COLO829 (cell line): ENCODE results near the gene TSC22D2.
A peak's percentile ranks its signal among the peaks of the same experiment; 100 is the strongest.

Experiments used
- DNase-seq: peaks from one replicate; pipeline ENCODE4 v3.0.0; 2012; ENCODE audit warnings: low spot score

The TSC22D2 gene

DNA sequence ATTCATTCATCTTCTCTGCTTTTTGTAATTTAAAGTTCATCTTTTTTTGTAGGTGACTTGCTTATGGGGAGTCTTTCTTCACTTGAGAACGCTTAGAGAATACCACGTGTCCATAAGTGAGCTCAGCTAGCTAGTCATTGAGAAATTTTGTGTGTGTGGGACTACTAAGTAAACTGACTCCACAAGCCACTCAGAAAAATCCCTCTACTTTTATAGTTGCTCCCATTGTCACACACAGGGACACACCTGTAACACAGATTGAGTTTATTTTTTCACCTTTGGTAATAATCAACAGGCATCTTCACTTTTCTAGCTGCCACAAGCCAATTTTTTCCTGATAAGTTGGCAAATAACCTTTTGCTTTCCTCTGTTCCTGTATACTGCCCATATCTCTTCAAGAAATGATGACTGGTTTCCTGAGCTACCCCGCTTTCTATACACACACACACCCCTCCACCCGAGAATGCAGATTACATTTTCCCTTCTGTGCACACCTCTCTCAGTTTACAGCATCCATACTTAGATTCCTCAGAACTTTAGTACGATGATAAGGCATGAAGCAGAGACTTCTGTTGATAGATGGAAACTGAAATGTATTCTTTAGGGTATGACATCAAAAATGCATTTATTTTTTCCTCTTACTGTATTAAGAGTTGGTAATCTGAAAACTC, 4.6 kb downstream of the TSC22D2 start:
- no peak for DNase-seq

DNA sequence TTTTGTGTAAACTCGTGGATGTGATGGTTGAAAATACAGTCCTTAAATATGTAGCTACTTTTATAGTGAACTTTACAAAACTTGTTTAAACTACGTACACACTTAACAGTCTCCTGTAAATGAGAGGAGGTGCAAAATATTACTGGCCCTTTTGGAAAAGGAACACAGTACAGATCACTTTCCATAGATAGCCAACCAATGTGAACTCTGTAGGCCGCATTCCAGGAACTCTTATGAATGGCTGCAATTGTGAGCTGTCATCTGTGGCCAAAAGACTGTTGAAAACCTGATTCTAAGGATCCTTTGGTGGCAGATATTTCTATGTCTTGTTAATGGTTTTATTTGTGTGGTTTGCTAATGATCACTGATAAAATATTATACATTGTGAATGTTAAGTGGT, 6.2 kb downstream of the TSC22D2 start:
- peak; percentile 68 for DNase-seq

DNA sequence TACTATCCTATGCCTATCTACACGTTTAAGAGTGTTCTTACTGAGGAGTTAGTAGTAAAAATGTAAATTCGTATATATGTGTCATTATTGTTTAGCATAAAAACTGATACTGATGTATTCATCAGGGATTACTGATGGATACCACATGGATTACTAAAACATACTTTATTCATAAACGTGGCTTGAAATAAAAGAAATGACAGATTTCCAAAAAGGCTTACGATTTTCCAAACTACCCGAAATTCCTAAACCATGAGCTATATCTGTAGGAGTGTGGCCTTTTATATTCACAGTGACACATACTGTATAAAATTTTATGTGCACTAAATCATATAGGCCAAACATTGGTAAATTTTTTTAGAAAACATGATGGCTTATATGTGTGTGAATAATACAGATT, 6.9 kb downstream of the TSC22D2 start:
- DNase-seq, result no peak

DNA sequence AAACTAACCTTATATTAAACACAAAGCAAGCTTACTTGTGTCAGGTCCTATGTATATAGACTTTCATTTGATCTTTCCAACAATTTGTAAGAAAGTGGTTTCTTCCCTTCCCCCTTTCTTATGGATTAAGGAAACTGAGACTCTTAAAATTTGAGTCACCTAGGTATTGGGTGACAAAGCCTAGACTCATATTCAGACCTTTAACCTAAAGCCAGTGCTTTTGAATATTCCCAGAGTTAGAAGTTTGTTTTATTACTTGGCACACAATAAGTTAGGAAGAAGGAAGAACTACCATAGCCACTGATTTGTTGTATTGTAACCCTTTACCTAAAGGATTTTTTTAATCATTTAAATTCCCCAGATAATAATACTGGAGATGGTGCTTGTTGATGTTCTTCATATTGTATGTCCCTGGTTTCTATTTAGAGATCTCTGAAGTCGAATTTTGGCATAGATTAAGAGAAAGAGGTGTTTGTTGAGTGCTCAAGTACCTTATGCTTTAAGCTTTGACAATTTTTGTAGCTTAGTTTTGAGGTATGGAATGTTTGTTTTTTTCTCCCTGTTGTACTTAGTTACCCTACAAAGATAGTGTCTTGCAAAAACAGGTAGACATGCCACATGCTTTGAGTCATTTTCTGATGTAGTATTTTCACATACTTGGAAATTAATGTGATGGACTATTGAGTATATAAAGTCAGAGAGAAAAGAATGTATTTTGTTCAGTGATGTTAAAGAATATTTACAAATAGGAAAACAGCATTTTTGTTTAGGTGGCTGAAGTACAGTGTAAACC, 11.2 kb downstream of the TSC22D2 start:
- no peak for DNase-seq

DNA sequence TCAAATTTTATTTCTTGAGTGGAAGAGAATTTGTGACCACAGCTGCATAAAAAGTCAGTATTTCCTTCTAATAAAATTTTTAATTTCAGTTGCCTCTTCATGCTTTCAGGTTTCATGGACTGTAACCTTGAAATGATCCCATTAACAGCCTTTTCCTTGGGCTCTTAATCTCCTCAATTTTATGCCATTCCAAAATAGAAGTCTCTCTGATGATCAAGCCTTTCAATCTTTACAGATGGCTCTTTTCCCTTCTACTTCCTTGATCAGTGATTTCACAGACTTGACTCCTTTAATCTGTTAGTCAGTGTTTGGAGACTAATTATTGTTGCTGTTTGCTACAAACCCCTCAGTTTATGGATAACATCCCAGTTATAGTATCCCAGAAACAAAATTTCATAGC, 11.9 kb downstream of the TSC22D2 start:
- no peak for DNase-seq

DNA sequence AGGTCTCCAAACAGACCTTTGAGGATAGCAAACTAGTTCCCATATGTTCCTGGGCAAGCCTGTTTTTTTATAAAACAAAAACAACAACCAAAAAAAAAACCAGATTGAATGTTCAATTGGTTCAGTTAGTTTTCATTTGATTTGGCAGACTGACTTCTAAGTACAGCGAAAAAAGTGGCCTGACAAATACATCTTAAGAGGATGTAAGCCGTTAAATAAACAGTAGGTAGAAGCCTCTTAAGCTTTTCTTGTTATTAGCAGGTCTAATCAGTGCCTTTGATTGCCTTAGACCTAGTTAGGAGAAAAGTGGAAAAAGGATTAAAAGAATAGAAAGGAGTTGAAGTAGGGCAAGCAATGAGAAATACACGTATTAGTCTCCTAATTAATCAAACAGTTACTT, 13.2 kb downstream of the TSC22D2 start:
- no peak for DNase-seq

DNA sequence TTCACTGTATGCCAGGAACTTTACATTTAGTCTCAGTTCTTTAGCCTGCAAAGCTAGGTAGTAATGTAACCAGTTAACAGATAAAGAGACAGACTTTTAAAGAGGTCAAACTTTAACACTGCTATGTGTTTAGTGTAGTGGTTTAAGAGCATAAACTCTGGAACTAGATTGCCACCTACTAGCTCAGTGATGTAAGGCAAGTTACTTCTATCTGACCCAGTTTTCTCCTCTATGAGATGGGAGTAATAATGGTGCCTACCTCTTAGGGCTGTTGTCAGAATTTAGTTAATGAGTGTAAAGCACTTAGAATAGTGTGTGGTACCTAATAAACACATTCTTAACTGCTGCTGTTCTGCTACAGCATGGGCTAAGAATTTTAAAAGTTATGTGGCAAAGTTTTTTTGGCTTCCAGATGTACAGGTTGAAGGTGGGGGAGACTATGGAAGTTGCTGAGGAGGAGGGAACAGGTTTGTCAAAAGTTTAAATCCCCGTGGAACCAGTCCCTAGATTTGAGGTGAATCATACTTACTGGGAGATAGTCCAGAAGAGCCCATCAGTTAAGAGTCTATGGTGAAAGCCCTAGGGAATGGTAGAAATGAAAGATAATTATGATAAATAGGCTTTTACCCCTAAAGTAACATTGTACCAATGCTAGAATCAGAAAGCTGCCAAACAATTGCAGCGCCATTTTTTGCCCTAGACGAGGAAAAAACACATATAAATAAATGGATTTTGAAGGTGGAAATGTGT, 13.9 kb downstream of the TSC22D2 start:
- DNase-seq, result no peak

DNA sequence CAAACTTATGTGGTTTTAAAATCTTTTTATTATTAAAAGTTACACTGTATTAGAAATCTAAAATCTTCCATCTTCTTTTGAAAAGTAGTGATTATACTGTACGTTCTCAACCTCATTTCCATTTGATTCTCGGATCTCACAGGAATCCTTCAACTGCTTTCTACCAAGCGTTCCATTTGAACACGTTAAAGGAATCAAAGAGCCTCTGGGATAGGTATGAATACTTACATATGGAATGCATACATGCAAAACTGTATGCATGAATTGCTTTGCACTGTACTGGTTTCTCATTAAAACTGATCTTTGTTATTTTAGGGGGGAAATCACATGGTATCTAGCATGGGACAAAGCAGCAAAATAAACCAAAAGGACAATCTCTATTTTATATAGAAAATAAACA, 14.8 kb downstream of the TSC22D2 start:
- DNase-seq, result no peak

DNA sequence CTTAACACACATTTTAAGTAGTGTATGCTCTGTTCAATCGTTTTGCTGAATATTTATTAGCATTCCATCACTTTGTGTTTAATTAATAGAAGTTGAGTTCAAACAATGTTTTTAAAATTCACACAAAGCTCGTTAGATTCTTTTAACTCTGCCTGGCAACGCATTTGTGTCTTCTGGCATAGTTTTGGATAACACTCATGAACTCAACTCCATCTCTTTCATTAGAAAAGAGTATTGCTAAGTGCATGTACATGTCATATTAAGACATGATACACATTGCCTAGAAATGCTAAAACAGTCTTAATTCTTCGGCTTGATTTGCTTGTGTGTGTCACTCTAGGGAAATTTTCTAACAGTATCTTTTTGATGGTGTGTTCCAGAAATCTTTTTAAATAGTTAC, 15.7 kb downstream of the TSC22D2 start:
- DNase-seq, result no peak

DNA sequence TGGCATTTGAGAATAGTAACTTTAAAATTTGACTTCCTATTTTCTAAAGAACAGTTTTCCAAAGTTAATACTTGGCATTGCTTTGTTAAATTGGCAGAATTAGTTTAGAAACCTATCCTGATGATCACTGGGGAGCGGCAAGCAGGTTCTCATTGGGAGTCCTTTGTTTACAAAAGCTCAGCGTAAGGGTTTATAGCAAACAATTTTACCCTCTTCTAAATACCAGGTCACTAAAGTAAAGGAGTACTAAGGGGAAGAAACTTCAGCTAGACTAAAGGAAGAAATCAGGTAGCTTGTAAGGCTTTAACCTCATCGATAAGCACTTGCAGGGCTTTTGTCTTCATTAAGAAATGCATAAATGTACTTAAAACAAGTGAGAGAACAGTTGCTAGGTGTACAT, 18.2 kb downstream of the TSC22D2 start:
- DNase-seq, result no peak

DNA sequence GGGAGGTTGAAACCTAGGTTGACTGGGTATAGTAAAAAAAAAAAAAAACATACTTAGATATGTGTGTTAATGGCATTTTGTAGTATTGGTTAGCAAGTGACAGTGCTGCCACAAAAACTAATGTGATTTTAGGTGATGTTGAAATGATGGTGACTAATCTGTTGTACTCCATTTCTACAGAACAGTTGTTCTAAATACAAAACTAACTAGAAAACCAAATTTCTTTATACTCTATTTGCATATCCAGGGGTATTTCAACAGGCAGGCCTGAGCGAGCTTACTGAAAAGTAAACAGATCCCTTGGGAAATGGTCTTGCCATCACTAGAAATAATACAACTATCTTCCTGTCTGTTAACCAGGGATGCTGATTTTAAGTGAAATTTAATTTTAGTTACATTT, 20.5 kb downstream of the TSC22D2 start:
- no peak for DNase-seq

DNA sequence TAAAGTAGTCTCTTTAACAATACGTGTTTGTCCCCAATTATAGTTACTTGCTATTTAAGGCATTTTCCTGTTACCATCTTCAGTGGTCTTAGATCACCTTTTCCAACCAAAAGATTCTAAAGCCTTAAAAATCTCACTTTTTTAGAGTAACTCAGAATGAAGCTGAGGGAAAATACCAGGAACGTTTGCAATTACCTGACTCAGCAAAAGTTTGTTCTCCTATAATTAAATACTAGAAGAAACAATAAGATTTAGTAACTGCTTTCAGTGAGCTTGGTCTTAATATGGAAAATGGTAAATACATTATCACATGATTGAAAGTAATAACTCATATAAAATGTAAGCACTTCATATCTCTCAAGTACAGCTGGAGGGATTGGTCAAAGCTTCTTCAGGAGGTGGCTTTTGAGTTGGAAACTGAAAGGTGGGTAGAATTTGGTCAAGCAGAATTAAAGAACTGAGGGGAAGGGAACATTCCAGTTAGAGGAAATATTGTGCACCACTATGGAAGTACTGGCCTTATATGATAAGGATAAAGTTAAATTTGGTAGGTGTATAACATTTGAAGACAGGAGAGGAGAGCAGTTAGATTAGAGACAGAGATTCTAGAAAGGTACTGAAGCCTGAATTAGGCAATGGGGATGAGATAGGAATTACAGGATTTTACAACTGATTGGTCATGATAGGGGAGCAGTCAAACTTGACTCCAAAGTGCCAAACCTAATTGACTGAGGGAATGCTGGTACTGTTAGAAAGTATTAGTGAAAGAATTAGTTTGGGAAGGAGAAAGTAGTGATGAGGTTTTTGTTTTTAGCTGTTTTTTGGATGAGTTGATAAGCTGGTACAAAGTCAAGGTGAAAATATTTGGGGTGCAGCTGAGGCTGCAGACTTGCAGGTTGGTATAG, 21.9 kb downstream of the TSC22D2 start:
- no peak for DNase-seq

DNA sequence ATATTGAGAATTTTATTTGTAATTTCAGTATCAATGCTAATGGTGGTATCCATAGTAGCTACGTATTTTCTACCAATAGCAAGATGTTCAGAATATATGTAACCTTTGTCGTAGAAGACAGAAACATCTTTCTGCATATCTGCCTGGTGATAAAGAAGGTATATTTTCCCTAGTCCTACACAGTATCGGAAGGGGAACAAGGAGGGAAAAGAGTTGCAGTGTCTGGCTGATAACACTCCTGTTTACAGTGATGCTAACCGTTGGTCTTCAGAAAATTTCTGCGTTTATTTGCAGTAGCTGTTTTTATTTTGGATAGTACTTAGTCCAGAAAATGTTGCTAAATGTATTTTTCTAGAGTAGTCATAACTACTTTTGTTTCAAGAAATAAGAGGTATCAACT, 25.2 kb downstream of the TSC22D2 start:
- no peak for DNase-seq

DNA sequence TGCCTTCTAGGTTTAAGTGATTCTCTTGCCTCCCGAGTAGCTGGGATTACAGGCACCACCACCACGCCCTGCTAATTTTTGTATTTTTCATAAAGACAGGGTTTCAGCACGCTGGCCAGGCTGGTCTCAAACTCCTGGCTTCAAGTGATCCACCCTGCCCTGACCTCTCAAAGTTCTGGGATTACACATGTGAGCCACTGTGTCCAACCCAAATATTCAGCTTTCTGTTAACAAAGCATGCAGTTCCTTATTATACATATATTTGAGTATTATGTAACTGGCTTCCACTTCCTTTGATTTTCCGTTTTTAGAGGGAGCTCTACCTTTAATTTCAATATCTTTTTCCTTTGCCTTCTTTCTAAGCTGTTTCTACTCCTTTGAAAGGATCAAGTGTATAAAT, 26.1 kb downstream of the TSC22D2 start:
- no peak for DNase-seq

DNA sequence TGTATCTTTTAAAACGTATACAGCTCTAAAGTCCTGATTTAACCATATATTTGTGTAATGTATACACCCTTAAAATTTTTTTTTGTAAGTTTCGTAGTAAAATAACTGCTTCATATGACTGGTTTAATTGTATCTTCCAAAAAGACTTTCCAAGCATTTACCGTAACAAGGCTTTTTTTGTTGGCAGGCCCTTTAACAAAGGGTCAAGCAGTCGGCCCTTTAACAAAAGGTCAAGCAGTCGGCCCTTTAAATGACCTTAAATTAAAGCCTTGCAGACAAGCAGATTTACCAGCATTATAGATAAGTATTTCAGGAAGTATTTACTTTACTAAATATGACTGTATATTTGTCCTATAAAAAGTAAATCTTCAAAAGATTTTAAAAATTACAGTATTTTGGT, 28.1 kb downstream of the TSC22D2 start:
- DNase-seq, result peak; percentile 67

DNA sequence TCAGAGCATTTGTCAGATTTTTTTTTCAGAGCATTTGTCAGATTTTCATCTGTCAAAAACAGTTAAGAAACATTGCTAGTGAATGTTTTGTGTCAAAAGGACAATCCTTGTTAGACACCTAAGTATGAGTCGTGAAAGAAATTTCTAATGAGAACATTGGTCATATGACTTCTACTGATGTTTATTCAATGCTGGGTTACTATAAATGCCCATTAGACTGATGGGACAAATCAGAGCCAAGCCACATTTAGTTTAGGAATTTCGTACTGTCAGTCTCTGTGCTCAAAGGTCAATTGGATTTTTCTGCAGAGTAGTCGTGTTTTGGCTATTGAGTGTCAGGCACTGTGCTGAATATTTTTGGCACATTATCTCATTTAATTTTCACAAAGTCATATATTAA, 31.6 kb downstream of the TSC22D2 start:
- DNase-seq, result no peak

DNA sequence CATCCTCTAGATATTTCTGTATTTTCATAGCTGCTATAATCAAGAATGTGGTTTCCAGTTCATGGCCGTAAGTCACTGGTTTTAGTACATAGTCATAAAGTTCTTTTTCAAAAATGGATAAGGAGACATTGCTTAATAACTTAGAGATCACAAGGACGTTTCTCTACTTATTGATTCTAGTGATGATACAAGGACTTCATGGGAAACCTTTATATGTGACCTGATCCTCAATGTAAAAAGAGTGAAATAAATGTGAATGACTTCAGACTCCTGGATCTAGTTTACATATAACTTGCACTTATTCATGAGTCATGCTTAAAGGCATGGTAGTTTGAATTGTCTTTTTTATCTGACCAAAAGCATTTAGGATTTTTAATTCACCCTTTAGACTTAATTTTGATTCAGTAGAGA, 35.2 kb downstream of the TSC22D2 start:
- DNase-seq, result peak; percentile 67

DNA sequence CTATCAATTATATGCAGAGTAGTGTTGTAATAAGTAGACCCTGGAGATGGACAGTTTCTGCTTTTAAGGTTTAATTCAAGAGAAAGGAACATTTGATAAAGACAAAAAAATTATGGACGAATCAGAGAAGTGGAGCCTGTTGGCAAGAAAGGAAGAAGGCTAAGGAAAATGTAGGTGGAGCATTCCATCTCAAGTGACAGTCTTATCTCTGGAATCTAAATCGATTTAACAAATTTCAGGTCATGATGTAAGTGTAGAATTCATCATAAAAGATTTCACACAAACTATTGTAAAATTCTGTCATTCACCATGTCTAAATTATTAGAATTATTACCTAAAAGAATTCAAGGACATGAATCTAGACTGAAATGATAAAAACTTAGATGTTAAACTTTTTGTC, 36.3 kb downstream of the TSC22D2 start:
- no peak for DNase-seq

DNA sequence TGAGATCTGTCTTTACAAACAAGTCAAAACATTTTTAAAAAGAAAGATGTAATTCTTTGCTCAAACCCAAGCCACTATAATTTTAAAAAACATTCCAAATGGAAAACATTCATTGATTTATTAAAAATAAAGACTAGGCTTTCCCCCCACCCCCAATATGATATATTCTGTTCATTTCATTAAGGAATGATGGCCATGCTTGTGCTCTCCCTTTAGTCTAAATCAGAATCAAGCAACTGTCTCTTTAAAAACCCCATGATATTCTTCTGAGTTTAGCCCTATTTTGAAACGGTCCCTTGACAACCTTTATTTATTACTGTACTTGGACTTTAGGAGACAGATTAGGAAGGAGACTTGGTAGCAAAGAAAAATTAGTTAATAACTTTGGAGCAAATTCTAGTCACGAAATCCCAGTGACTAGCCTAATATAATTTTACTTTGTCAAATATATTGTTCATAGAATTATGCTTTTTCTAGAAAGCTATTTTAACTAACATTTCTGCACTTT, 38.4 kb downstream of the TSC22D2 start:
- DNase-seq, result no peak

DNA sequence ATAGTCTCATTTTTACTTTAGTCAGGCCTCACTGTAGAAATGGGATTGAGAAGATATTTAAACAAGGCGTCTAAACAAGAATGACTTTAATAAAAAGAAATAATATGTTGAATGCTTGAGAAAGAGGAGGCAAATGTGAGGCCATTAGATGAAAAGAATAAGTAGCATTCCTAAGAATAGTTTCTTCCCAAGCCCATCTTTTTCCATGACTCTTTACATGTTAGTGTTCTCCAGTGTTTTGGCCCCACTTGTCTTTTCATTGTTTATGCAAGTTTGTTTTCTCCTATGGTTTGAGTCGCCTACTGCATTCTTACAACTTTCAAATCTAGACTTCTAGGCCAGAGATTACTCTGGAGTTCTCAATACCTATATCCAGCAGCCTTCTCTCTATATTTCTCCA, 39.0 kb downstream of the TSC22D2 start:
- no peak for DNase-seq

DNA sequence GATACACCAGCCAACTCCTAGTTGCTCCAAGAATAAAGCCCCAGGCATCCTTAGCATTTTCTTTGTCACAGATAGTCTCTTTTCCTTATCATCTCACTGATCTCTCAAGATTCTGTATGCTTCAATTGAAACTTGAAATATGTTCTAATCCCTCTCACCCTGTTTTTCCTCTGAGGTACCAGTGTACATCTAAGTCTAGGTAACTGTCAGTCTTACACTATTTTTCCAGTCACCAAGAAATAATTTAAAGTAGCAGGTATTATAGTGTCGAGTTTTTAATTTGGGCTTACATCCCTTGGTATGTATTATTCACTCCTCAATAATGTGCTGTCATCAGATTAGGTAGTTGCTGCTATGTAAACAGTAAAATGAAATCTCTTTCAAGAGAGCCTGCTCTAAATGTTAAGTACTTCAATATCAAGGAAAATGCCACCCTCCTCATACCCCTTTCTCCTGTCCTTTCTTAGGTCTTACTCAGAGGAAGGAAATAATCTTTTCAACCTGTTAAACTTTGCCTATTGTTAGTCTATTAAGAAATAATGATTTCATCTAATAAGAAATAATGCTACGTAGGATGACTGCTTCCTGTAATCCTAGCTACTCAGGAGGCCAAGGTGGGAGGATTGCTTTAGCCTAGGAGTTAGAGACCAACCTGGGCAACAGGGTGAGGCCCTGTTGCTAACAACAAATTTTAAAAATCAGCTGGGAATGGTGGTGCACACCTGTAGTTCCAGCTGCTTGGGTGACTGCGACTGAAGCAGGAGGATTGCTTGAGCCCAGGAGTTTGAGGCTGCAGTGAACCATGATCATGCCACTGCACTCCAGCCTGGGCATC, 39.8 kb downstream of the TSC22D2 start:
- no peak for DNase-seq
